NCI-H524 (cell line): ENCODE measurements around the gene DSEL.

Experiments
- DNase-seq, 2 experiments: peaks; one replicate each; lab custom pipeline; 2025; lab: John Stamatoyannopoulos, UW

DSEL gene

DNA sequence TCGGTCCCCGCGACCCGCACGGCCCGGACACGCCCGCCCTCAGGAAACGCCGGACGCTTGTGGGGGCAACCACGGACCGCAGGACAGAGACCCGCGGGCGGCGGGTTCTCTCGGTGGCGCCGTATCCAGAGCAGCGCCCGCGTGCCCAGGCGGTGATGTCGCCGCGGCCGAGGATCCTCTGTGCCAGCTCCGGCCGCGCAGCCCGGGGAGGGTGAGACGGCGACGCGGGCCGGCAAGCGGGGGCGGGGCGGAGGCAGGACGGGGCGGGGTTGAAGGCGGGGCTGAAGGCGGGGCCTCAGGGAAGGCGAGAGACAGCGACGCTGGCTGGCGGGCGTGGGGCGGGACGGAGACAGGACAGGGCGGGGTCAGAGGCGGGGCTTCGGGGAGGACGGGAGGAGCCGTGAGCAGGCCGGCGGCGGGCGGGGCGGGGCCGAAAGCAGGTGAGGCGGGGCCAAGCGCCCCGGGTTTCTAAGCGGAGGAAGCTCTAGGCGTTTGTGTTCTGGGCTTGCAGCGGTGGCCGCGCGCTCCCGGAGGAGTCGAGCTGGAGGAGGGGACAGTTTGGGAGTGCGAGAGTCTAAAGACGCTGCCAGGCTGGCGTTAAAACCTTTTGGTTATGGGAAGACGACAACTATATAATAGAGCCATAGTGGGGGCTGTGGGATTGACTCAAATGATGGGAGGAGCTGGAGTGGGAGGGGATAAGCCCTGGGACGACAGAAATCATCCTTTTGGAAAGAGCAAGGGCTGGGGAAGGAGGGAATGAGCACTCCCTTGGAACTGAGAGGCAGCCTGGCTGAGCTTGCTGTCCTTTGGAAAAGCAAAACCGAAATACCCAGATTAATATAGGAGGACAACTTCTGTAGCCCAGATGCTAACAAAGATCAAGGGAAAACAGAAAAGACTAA lies at the start of gene DSEL:
DSEL (minus strand) TSS at position 182 of the 905 bp plus-strand sequence. CDS start 2,112 bp downstream, outside the sequence.
- peak; percentile 85 to 86 for DNase-seq

GRCh38 chr18:67553437-67553836 lies 36.9 kb upstream of the DSEL start:
- DNase-seq = peak; percentile 5 to 74

GRCh38 chr18:67550872-67551520 lies 34.5 kb upstream of the DSEL start:
- DNase-seq = no peak

- DNase-seq = no peak
Measured at GRCh38 chr18:67549946-67550345, 33.4 kb upstream of the DSEL start.

DNA sequence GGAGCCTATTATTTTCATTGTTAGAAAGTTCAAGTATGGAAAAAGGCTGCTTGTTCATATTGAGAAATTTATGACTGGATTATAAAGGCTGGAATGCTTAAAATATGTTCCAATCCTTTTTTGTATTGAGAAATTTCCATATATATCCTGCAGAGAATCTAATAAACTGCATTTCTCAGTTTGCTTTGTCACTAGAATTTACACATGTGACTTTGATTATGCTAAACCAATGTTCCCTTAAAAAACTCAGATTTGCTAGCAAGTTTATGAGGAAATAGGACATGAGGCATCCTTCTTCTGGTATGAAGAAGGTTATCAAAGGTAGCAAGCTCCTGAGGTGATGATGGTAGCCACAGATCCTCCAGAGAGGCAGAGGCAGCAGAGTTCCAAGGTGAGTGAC lies 29.2 kb upstream of the DSEL start:
- no peak for DNase-seq

GRCh38 chr18:67540559-67540958 lies 24.0 kb upstream of the DSEL start:
- no peak for DNase-seq

DNA sequence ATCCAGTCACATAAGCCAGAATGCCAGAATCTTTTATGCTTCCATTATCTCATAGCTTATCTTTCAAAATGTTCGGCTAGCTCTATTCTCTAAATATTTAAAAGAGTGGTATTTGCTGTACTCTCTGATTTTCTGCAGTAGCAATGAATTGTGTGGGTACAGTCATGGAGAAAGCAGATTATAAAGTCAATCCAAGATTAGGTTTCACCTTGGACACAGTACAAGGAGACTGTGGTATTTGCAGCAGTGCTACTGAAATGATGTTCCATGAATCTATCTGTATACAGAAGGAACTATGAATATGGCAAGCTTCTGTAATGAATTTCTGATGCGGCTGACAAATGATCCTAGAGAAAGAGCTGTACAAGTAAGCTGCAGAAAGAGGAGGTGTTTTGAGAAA lies 15.4 kb upstream of the DSEL start:
- no peak for DNase-seq

GRCh38 chr18:67525328-67526099 lies 9.0 kb upstream of the DSEL start:
- DNase-seq = no peak

DNA sequence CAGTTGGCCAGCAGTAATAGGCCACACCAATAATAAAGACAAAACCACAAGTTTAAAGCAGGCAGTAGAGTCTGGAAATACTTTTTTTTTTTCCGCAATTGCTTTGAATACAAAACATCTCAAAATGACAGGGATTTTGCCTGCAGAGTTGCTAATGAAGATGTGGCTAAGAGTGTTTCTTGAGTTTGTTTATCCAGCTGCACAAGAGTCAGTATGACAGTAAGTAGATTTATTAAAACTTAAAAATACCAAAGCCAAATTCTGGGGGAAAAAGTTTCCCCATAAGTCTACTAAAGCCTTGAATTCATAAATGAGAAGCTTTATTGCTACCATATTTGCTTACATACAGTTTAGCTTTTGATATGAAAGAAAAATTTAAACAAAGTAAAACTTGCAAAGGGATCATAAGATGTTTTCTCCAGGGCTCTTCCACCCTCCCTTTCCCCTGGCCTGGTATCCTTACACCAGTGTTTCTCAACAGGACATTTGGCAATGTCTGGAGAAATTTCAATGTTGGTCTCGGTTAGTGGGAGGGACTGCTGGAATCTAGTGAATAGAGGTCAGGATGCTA lies 3.9 kb upstream of the DSEL start:
- no peak for DNase-seq

- DNase-seq = peak in 1 of 2 experiments; percentile 6
Measured at GRCh38 chr18:67519592-67519991, 3.1 kb upstream of the DSEL start.

DNA sequence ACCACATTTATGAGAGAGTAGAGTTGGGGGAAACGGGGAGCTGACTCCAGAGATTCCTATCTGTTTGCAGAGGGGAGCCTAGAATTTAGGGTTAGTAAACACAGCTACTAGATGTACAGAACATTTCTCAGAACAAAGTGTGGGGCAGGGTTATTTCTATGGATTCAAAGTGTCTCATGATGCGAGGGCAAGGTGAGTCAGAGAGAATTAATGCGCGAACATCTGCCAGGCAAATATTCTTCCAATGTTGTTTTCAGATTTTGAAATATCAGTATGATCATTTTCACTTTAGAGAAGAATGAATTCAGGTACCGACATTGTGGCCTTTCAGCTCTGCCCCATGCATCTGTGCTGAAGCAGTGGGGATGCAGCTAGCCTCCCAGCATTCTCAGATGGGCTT lies 2.0 kb upstream of the DSEL start:
- no peak for DNase-seq

GRCh38 chr18:67517444-67517765 lies 885 bp upstream of the DSEL start:
- peak in 1 of 2 experiments; percentile 60 for DNase-seq

DNA sequence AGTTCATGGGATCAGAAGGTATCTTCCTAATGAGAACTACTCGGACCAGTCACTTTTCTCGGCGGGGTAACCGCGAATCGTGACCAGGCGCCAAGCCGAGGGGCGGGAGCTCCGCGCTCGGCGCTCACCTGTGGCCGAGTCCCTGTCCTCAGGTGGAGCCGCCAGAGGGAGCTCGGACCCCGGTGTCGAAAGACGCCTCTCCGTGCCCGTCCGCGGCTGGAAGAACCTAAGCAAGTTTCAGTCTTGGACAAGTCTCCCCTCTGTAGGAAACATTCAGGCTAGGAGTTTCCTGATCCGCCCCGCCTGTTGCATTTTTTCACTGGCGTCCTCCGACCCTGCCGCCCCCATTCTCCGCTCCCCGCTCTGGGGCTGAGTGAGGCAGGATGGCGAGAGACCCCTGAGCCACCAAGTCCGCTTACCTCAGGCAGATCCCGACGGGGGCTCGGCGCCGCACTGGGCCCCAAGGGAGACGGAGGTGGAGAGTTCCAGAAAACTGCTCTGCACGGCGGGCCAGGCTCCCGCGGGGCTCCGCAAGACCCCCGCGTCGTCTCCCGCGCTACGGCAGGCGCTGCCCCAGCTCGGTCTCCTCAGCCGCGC lies 480 bp downstream of the DSEL start:
- peak; percentile 61 to 80 for DNase-seq

DNA sequence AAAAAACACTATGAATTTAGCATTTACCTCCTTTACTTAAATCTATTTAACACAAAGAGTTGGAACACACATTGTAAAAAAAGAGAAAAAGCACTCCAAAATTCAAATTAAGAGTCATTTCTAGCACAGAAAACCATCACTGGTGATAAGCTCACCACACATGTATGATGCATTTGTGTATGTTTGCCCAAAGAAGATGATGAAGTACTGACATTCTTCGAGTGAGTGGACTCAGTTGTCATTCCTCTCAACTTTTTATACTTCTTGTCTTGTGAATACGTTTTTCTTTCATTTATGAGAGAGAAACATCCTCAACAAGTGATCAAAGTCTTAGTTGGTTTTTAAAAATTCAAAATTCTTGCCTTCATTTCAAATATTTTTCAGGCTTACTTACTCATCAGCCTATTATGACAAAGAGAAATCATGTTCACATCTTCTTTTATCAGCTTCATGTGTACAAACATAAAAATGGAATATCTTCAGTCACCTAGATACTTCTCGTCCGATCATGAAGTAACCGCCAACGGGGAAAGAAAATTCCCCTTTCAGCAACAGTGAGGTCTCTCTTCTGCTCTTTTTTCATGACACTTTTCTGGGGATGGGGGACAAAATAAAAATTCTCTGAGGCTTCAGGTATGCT lies 1.5 kb downstream of the DSEL start:
- DNase-seq = peak in 1 of 2 experiments; percentile 2

DNA sequence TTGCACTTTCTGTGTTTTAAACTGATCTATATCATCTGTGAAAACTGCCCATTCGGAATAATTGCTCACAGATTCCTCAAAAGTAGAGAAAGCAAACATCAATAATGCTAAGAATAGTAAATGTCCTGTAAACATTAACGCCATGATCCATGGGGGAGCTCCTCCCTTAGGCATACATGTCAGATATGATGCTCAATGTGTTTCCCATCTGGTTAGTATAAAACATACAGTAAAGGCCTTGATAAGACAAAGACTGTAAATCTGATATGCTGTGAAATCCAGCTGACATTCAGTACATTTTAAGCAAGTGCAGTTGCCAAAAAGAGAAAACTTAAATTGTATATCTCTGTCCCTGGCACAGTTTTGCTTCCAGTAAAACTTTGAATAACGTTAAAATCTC lies 2.1 kb downstream of the DSEL start:
- DNase-seq = no peak

- peak; percentile 7 to 41 for DNase-seq
Measured at GRCh38 chr18:67513280-67513679, 3.2 kb downstream of the DSEL start.

- no peak for DNase-seq
Measured at GRCh38 chr18:67511840-67512239, 4.7 kb downstream of the DSEL start.

- no peak for DNase-seq
Measured at GRCh38 chr18:67510831-67511230, 5.7 kb downstream of the DSEL start.

GRCh38 chr18:67509741-67510391 lies 6.7 kb downstream of the DSEL start:
- no peak for DNase-seq

DNA sequence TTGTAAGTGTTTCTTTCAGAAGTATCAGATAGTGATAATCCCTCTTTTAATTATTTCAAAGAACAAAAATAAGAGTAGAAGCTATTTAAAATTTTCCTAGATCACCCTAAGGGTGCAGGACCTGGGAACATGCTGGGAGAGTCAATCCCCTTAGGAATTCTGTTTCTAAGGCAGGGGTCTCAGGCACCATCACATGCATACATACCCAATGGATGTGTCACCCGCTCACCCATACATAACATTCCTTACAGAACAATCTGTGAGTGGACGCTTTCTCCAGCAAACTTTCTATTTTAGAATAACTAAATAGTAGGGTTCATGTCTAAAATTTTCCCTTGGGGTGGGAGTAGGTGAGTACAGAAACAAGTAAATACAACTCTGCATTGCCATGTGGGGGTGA lies 8.4 kb downstream of the DSEL start:
- DNase-seq = no peak

DNA sequence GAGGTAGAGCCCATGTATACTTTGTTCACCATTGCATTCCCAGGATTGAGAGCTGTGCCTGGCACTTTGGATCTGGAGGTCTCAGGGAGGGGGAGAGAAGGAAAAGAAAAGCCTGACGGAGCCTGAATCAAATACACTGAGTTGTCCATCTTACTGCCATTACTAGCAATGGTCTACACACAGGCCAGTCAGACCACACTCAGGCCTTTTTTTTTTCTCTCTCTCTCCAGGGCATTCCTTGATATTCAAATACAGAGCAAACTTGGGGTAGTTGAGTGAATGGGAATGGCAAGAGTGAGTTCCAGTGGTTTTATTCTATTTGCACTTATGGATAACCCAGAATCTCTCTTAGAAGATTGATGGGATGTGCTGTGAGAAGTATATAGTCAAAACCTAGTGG lies 11.8 kb downstream of the DSEL start:
- no peak for DNase-seq
